IMR-90 (cell line): Measurements from ENCODE around the gene INPP5A. TPM values are rescaled to one million over a fixed set of nuclear protein-coding genes. Genes with fewer than 3 reads are reported as not detected.
A peak's percentile ranks its signal among the peaks of the same experiment; 100 is the strongest.

ENCODE experiments used
- ATAC-seq: fragments of 200-7000 bp; cut with Tn5 transposase; 2 replicates; pipeline ENCODE4 v1.9.1; 2020; ENCODE audit warnings: low read depth, mild to moderate bottlenecking, moderate library complexity
- BruUV-seq: library from RNA; stranded (reverse); fragments of 400-500 nt; replicated peaks from 2 replicates; lab custom pipeline; 2021; lab: Mats Ljungman, UMichigan
- CTCF ChIA-PET: fragments of 300-600 bp; formaldehyde crosslinking; extraction: SDS; loops from one replicate; lab custom pipeline; 2021; ENCODE audit warnings: antibody characterized with exemption; lab: Yijun Ruan, JAX
- POLR2A ChIA-PET: fragments of 300-600 bp; sonication (Branson Sonifier 250); formaldehyde crosslinking; loops from one replicate; lab custom pipeline; 2022; ENCODE audit warnings: antibody characterized with exemption; ENCODE audit not compliant: unreplicated experiment; lab: Charles Lee
- DNase-seq: peaks from one replicate; pipeline ENCODE4 v3.0.0; 2013
- H2AFZ ChIP-seq: replicated peaks from 2 replicates; pipeline ENCODE3; 2013; ENCODE audit warnings: low read length, mild to moderate bottlenecking; ENCODE audit not compliant: poor library complexity
- H2AK5ac ChIP-seq: 2 replicates; pipeline ENCODE4 v1.6.1; 2013; ENCODE audit warnings: low read depth, low read length, inconsistent platforms
- H2AK9ac ChIP-seq: replicated peaks from 2 replicates; pipeline ENCODE3; 2013; ENCODE audit warnings: mild to moderate bottlenecking, low read depth, low read length, moderate library complexity; ENCODE audit not compliant: poor library complexity
- H2BK120ac ChIP-seq: 2 replicates; pipeline ENCODE4 v1.6.1; 2013; ENCODE audit warnings: low read depth, low read length, inconsistent platforms
- H2BK15ac ChIP-seq: 3 replicates; pipeline ENCODE4 v1.6.1; 2013; ENCODE audit warnings: low read depth, low read length, inconsistent platforms
- H2BK20ac ChIP-seq: 2 replicates; pipeline ENCODE4 v1.6.1; 2013; ENCODE audit warnings: low read depth, mild to moderate bottlenecking, inconsistent platforms, low read length, moderate library complexity
- H2BK5ac ChIP-seq: 2 replicates; pipeline ENCODE4 v1.6.1; 2013; ENCODE audit warnings: mild to moderate bottlenecking, low read depth, low read length, inconsistent platforms; ENCODE audit not compliant: poor library complexity, severe bottlenecking
- H3K14ac ChIP-seq: replicated peaks from 2 replicates; pipeline ENCODE4 v1.6.1; 2013; ENCODE audit warnings: low read depth, low read length, inconsistent platforms
- H3K18ac ChIP-seq: 2 replicates; pipeline ENCODE4 v1.6.1; 2013; ENCODE audit warnings: low read depth, low read length, control low read depth
- H3K23ac ChIP-seq: 2 replicates; pipeline ENCODE4 v1.6.1; 2013; ENCODE audit warnings: low read depth, low read length, inconsistent platforms
- H3K27ac ChIP-seq: 2 replicates; pipeline ENCODE4 v1.5.1; 2013; ENCODE audit warnings: mild to moderate bottlenecking, control low read depth, low read length; ENCODE audit not compliant: insufficient read depth
- H3K27me3 ChIP-seq: 2 replicates; pipeline ENCODE4 v1.6.1; 2013; ENCODE audit warnings: low read length; ENCODE audit not compliant: control insufficient read depth, insufficient read depth
- H3K36me3 ChIP-seq: 2 replicates; pipeline ENCODE4 v1.6.1; 2013; ENCODE audit warnings: low read length, mixed read lengths; ENCODE audit not compliant: control insufficient read depth, insufficient read depth
- H3K4ac ChIP-seq: 2 replicates; pipeline ENCODE4 v1.6.1; 2013; ENCODE audit warnings: low read depth, low read length, inconsistent platforms
- H3K4me1 ChIP-seq: 2 replicates; pipeline ENCODE4 v1.6.1; 2013; ENCODE audit warnings: low read length, mixed read lengths; ENCODE audit not compliant: control insufficient read depth, insufficient read depth
- H3K4me2 ChIP-seq: 2 replicates; pipeline ENCODE4 v1.6.1; 2013; ENCODE audit warnings: low read depth, mild to moderate bottlenecking, control low read depth, low read length, moderate library complexity
- H3K4me3 ChIP-seq: 2 replicates; pipeline ENCODE4 v1.5.1; 2013; ENCODE audit warnings: low read depth, mild to moderate bottlenecking, control low read depth, low read length, moderate library complexity; ENCODE audit not compliant: insufficient read depth
- H3K56ac ChIP-seq: 2 replicates; pipeline ENCODE4 v1.6.1; 2013; ENCODE audit warnings: low read length, inconsistent platforms; ENCODE audit not compliant: insufficient read depth; ENCODE audit errors: extremely low read depth
- H3K79me1 ChIP-seq, 2 experiments: 2 replicates each; pipeline ENCODE4 v1.6.1; 2013; ENCODE audit warnings: low read length in 2 of 2, inconsistent platforms in 1 of 2, low read depth in 1 of 2
- H3K9ac ChIP-seq: 2 replicates; pipeline ENCODE4 v1.6.1; 2013; ENCODE audit warnings: low read depth, low read length, control low read depth
- H3K9me1 ChIP-seq: 2 replicates; pipeline ENCODE4 v1.6.1; 2013; ENCODE audit warnings: low read length, inconsistent platforms; ENCODE audit not compliant: insufficient read depth
- H3K9me3 ChIP-seq: 2 replicates; pipeline ENCODE4 v1.6.1; 2013; ENCODE audit warnings: low read length; ENCODE audit not compliant: control insufficient read depth, insufficient read depth
- H4K20me1 ChIP-seq: 2 replicates; pipeline ENCODE4 v1.6.1; 2013; ENCODE audit warnings: low read length, inconsistent platforms; ENCODE audit not compliant: insufficient read depth
- H4K5ac ChIP-seq: 2 replicates; pipeline ENCODE4 v1.6.1; 2013; ENCODE audit warnings: mild to moderate bottlenecking, low read depth, low read length, control low read depth
- H4K8ac ChIP-seq, 2 experiments: 2 replicates each; pipeline ENCODE4 v1.6.1; 2013; ENCODE audit warnings: low read depth in 2 of 2, low read length in 2 of 2, control low read depth in 1 of 2, inconsistent platforms in 1 of 2
- H4K91ac ChIP-seq: 2 replicates; pipeline ENCODE4 v1.6.1; 2013; ENCODE audit warnings: low read depth, low read length, inconsistent platforms; ENCODE audit not compliant: insufficient read depth
- CHD1 ChIP-seq: IDR thresholded peaks from 2 replicates; pipeline ENCODE4 v1.6.1; 2012; ENCODE audit warnings: low read depth, low read length, improper control_type of control experiment
- MAFK ChIP-seq: IDR thresholded peaks from 2 replicates; pipeline ENCODE4 v1.6.1; 2012; ENCODE audit warnings: low read depth, low read length, improper control_type of control experiment
- MAZ ChIP-seq: IDR thresholded peaks from 2 replicates; pipeline ENCODE4 v1.6.1; 2012; ENCODE audit warnings: low read depth, mild to moderate bottlenecking, low read length, improper control_type of control experiment, moderate library complexity, borderline replicate concordance
- MXI1 ChIP-seq: IDR thresholded peaks from 2 replicates; pipeline ENCODE4 v1.6.1; 2012; ENCODE audit warnings: low read depth, mild to moderate bottlenecking, low read length, moderate library complexity, borderline replicate concordance
- NFE2L2 ChIP-seq: fragments of 150-350 bp; IDR thresholded peaks from 2 replicates; pipeline ENCODE4 v1.6.1; 2016; ENCODE audit warnings: low read depth, mild to moderate bottlenecking, low read length
- POLR2A ChIP-seq: IDR thresholded peaks from 2 replicates; pipeline ENCODE4 v1.6.1; 2012; ENCODE audit warnings: mild to moderate bottlenecking, low read depth, low read length
- RAD21 ChIP-seq: IDR thresholded peaks from 2 replicates; pipeline ENCODE4 v1.6.1; 2012; ENCODE audit warnings: low read length, improper control_type of control experiment
- RCOR1 ChIP-seq: IDR thresholded peaks from 2 replicates; pipeline ENCODE4 v1.6.1; 2012; ENCODE audit warnings: mild to moderate bottlenecking, low read length, improper control_type of control experiment; ENCODE audit not compliant: insufficient replicate concordance
- RFX5 ChIP-seq: IDR thresholded peaks from 2 replicates; pipeline ENCODE4 v1.8.0; 2012; ENCODE audit warnings: low read depth, mild to moderate bottlenecking, low read length, moderate library complexity
- WGBS, 2 experiments: methylation state at CpG; one replicate each; pipeline versions ENCODE4 v1.1.5 to v1.1.7; 2013; ENCODE audit warnings: missing lambda C conversion rate in 2 of 2; ENCODE audit not compliant: insufficient read length in 1 of 2; ENCODE audit errors: extremely low coverage in 2 of 2; 5-methylcytosine and 5-hydroxymethylcytosine counted together
- dilution Hi-C: fragments of 300-500 bp; cut with HindIII; formaldehyde crosslinking; loops from one replicate; pipeline ENCODE4 v1.14.3; 2018; ENCODE audit warnings: low sequenced_read_pairs; ENCODE audit not compliant: unreplicated experiment
- in situ Hi-C: fragments of 300-500 bp; cut with MboI; formaldehyde crosslinking; loops from 3 replicates; pipeline ENCODE4 v1.14.3; 2019; ENCODE audit warnings: low sequenced_read_pairs, inconsistent platforms, mixed read lengths
- intact Hi-C: fragments of 100-400 bp; cut with micrococcal nuclease; formaldehyde crosslinking; loops from 2 replicates; pipeline ENCODE4 v1.10.0; 2022
- polyA plus RNA-seq, 3 experiments: library from polyadenylated mRNA; depleted of rRNA; stranded (reverse); fragments of >200 nt; gene quantifications; 2 replicates each; pipeline ENCODE4 v1.2.3, GENCODE V29; 2012; ENCODE audit warnings: low replicate concordance in 1 of 3
- total RNA-seq: library from RNA; depleted of rRNA; stranded (reverse); fragments of >200 nt; gene quantifications from 2 replicates; pipeline ENCODE4 v1.2.3, GENCODE V29; 2012

INPP5A gene
- total and polyA plus RNA-seq, 2 of the 4 experiments (the other 2 are of a cell fraction) = 21.4 to 36.7 TPM

GRCh38 chr10:132615341-132616169 is 78.0 kb downstream of the INPP5A start:
- ATAC-seq (no peak), DNase-seq (no peak)
- H2BK5ac ChIP-seq = no peak overlapping the region
- H3K4me1 ChIP-seq = peaks cover 9% of the 10 kb centered on the region; the same call in 1 of the 2 replicates
- no peak overlapping the region for H3K14ac ChIP-seq
- H2AK9ac ChIP-seq = peak overlapping the region; percentile 61
- H3K27ac ChIP-seq = no peak overlapping the region
- H3K4ac ChIP-seq = no peak overlapping the region; the same call in 1 of the 2 replicates
- peak overlapping the region; percentile 43 for H2AFZ ChIP-seq
- H2BK15ac ChIP-seq = no peak overlapping the region
- no peak overlapping the region for H2BK120ac ChIP-seq
- TF ChIP-seq MAFK (no peak), MAZ (no peak), NFE2L2 (no peak), RCOR1 (no peak), MXI1 (no peak), RAD21 (no peak), POLR2A (no peak), RFX5 (no peak), CHD1 (no peak)
- peaks cover 4% of the 10 kb centered on the region for H3K9me3 ChIP-seq
- in situ Hi-C loops = no loop called here
- dilution Hi-C loops = no loop called here
- H3K9me1 ChIP-seq = peaks cover 9% of the 10 kb centered on the region
- peaks cover 11 to 42% of the 10 kb centered on the region in 2 experiments; a peak in 3 of 4 replicates for H3K79me1 ChIP-seq
- CTCF ChIA-PET = no interaction called here
- no peak overlapping the region for H4K91ac ChIP-seq
- H3K18ac ChIP-seq = no peak overlapping the region
- H2AK5ac ChIP-seq = no peak overlapping the region
- POLR2A ChIA-PET = no interaction called here
- H3K4me3 ChIP-seq = no peak overlapping the region
- H2BK20ac ChIP-seq = no peak overlapping the region
- H4K5ac ChIP-seq = no peak overlapping the region
- no TSS peak for BruUV-seq
- peaks cover 56% of the 10 kb centered on the region for H4K20me1 ChIP-seq
- no peak overlapping the region for H3K4me2 ChIP-seq
- intact Hi-C loops = no loop called here
- H4K8ac ChIP-seq = no peak overlapping the region
- H3K9ac ChIP-seq = no peak overlapping the region
- no peak overlapping the region for H3K56ac ChIP-seq
- H3K27me3 ChIP-seq = no peaks in the 10 kb centered on the region
- H3K23ac ChIP-seq = no peak overlapping the region
- WGBS, 2 experiments = 97% methylated on average over 11 of the region's 22 CpGs; no CpG with 5 or more reads in 1 of the 2 experiments
- H3K36me3 ChIP-seq = no peaks in the 10 kb centered on the region
